K562 (cell line): ENCODE results near the gene AP3B2.

ENCODE experiments used
- BHLHE40 ChIP-seq: IDR thresholded peaks from 2 replicates; pipeline ENCODE4 v1.6.1; 2011; ENCODE audit warnings: low read length, improper control_type of control experiment
- CTCF ChIP-seq, 3 experiments: IDR thresholded peaks in 2 of 3; conservative IDR thresholded peaks in 1 of 3; 2 replicates each; pipeline ENCODE4 v1.5.1; 2011 to 2012; ENCODE audit warnings: low read length in 3 of 3, mild to moderate bottlenecking in 3 of 3, control low read depth in 2 of 3, improper control_type of control experiment in 1 of 3, inconsistent platforms in 1 of 3, low read depth in 1 of 3, mixed read lengths in 1 of 3, moderate library complexity in 1 of 3; ENCODE audit not compliant: insufficient read depth in 2 of 3
- ELF1 ChIP-seq: fragments of 200-800 bp; sonication (Bioruptor generic); IDR thresholded peaks from 2 replicates; pipeline ENCODE4 v1.6.1; 2016; ENCODE audit warnings: missing genetic modification characterization, missing compliant biosample characterization
- EP300 ChIP-seq: IDR thresholded peaks from 2 replicates; pipeline ENCODE4 v1.6.1; 2012; ENCODE audit warnings: low read length, improper control_type of control experiment
- FOXJ3 ChIP-seq: sonication (generic); formaldehyde crosslinking; IDR thresholded peaks from 2 replicates; pipeline ENCODE4 v1.4.0; 2020; ENCODE audit warnings: mild to moderate bottlenecking, missing genetic modification reagents
- MAZ ChIP-seq, 2 experiments: fragments of 450-650 bp in 1 of 2; sonication (generic) in 1 of 2; formaldehyde crosslinking; IDR thresholded peaks in 1 of 2; conservative IDR thresholded peaks in 1 of 2; 2 replicates each; pipeline versions ENCODE4 v1.4.0 to v1.5.0; 2020; ENCODE audit warnings: mild to moderate bottlenecking in 1 of 2, missing genetic modification reagents in 1 of 2
- NCOA6 ChIP-seq: fragments of 450-650 bp; IDR thresholded peaks from 2 replicates; pipeline ENCODE4 v1.6.1; 2017; ENCODE audit warnings: mild to moderate bottlenecking
- POLR2A ChIP-seq: fragments of 450-650 bp; conservative IDR thresholded peaks from 2 replicates; pipeline ENCODE4 v1.6.1; 2016
- USF1 ChIP-seq: sonication (generic); formaldehyde crosslinking; IDR thresholded peaks from 2 replicates; pipeline ENCODE4 v1.9.0; 2022; ENCODE audit warnings: mild to moderate bottlenecking, missing genetic modification reagents
- ZFP30 ChIP-seq: fragments of 250-450 bp; sonication (Bioruptor Pico); IDR thresholded peaks from 2 replicates; pipeline ENCODE4 v1.8.0; 2022; ENCODE audit warnings: moderate library complexity, mild to moderate bottlenecking, inconsistent platforms, borderline replicate concordance
- ZNF507 ChIP-seq: conservative IDR thresholded peaks from 2 replicates; pipeline ENCODE4 v1.6.1; 2017; ENCODE audit warnings: missing genetic modification characterization, missing compliant biosample characterization

GRCh38 chr15:82709421-82710207, at the start of gene AP3B2:
- TF ChIP-seq ELF1 (tag) = peak; percentile 78
- TF ChIP-seq ZFP30 (CRISPR knock-in tag) = no peak
- TF ChIP-seq MAZ (CRISPR knock-in tag; conservative IDR thresholded peaks at IDR 0.05 in 1 of 2, IDR thresholded peaks at IDR 0.05 in 1 of 2) = peak; percentile 71 to 84
- TF ChIP-seq POLR2A = no peak
- TF ChIP-seq CTCF (IDR thresholded peaks at IDR 0.05 in 2 of 3, conservative IDR thresholded peaks at IDR 0.05 in 1 of 3; ENCODE audit: insufficient read depth in 2 of 3, low read depth in 1 of 3, low read length in 3 of 3) = no peak
- no peak for TF ChIP-seq NCOA6
- TF ChIP-seq FOXJ3 (CRISPR knock-in tag) = no peak
- no peak for TF ChIP-seq USF1
- TF ChIP-seq ZNF507 (tag) = no peak
- TF ChIP-seq BHLHE40 = no peak
- no peak for TF ChIP-seq EP300
